GM13976 (cell line): ENCODE measurements around the gene CCDC127.

Experiments used
- DNase-seq: peaks from one replicate; pipeline ENCODE4 v3.0.0; 2012; ENCODE audit warnings: low spot score
- CTCF ChIP-seq: IDR thresholded peaks from 2 replicates; pipeline ENCODE4 v1.5.1; 2012; ENCODE audit warnings: borderline replicate concordance, mild to moderate bottlenecking; ENCODE audit not compliant: insufficient read depth; ENCODE audit errors: extremely low read depth, missing control alignments, control extremely low read depth
- in situ Hi-C: fragments of 300-500 bp; cut with MboI; formaldehyde crosslinking; loops from one replicate; pipeline ENCODE4 v1.12.0; 2022; ENCODE audit warnings: low sequenced_read_pairs, mixed read lengths, inconsistent platforms; ENCODE audit not compliant: unreplicated experiment

CCDC127 gene

GRCh38 chr5:157801-158200 lies 60.2 kb downstream of the CCDC127 start:
- DNase-seq = no peak
- in situ Hi-C loops = no loop called here
- TF ChIP-seq CTCF = no peak

GRCh38 chr5:157126-157715 lies 60.7 kb downstream of the CCDC127 start:
- no peak for DNase-seq
- TF ChIP-seq CTCF = no peak
- in situ Hi-C loops = no loop called here

GRCh38 chr5:156411-157072 lies 61.4 kb downstream of the CCDC127 start:
- TF ChIP-seq CTCF = no peak
- DNase-seq = no peak
- in situ Hi-C loops = no loop called here

GRCh38 chr5:155651-156410 lies 62.1 kb downstream of the CCDC127 start:
- in situ Hi-C loops = no loop called here
- TF ChIP-seq CTCF = no peak
- no peak for DNase-seq

GRCh38 chr5:154826-155225 lies 63.1 kb downstream of the CCDC127 start:
- DNase-seq = no peak
- no peak for TF ChIP-seq CTCF
- in situ Hi-C loops = no loop called here

GRCh38 chr5:154236-154635 lies 63.7 kb downstream of the CCDC127 start:
- in situ Hi-C loops = no loop called here

More at GRCh38 chr5:154236-154635, 63.7 kb downstream of the CCDC127 start:
- DNase-seq = no peak
- TF ChIP-seq CTCF = no peak
